ENCODE data around the gene DCP1B.

The DCP1B gene

DNA sequence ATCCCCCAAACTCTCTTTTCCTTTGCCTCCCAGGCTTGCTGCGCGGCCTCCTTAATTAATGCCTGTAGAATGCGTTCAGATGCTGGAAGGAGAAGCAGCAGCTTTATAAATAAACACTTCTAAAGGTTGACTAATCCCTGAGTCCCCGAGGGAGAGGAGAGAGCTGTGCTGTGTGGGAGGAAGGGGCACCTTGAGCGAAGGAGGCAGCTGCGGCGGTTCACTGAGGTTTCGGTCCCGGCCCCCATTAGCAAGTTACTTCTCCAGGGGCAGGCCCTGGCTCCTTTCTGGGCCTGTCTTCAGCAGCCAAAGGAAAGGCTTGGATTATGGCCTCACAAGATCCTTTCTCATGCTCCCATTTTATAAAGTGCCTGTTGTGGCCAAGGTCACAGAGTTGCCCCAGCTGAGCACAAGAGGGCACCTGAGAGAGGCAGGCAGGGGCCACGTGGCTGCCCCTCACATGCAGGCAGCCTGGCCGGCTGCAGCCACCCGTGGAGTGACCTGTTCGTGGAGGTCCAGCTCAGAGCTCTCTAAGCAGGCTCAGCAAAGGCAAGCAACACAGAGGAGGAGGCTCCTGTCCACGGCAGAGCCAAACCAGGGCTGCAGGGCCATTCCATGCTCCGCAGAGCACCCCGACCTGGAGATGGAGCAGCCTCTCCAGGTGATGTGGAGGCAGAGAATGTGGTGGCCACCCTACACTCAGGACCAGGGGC, 70.8 kb downstream of the DCP1B start:
- DNase-seq: no peak

DNA sequence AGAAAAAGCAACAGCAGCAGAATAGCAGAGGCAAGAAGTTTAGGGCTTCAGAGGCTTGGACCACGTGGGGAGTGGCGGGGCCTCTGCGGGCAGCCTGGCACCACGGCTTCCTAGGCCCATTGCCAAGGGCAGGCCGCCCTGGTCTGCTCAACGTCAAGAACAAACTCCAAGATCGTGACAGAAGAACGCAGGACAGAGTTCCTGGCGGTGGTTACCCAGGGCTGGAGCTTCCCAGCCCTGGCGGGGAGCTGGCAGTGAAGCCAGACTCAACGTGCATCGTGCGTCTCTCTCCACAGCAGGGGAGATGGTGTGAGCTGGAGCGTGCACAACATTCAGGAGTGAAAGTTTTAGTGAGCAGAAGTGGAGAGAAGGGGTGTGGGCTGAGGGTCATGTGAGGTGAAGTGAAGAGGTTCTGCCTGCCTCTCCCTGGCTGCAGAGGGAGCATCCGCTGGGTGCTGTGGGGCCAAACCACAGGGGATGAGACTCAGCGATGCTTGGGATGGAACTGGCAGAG, 71.9 kb downstream of the DCP1B start:
- no peak for DNase-seq

DNA sequence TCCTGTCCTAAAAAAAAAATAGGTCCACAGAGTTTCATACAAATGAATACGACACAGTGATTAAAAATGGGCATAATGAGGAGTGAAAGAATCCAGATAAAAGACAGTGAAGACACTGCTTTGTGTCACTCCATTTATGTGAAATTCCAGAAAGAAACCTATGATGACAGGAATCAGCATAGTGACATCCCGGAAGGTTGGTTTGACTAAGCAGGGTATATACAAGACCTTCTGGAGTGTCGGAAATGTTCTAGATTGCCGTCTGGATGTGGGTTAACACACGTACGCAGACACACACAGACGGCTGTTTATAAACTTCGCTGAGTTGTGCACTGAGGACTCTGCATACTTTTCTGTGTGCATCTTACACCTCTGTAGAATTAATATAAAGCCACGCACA, 72.6 kb downstream of the DCP1B start:
- no peak for DNase-seq

DNA sequence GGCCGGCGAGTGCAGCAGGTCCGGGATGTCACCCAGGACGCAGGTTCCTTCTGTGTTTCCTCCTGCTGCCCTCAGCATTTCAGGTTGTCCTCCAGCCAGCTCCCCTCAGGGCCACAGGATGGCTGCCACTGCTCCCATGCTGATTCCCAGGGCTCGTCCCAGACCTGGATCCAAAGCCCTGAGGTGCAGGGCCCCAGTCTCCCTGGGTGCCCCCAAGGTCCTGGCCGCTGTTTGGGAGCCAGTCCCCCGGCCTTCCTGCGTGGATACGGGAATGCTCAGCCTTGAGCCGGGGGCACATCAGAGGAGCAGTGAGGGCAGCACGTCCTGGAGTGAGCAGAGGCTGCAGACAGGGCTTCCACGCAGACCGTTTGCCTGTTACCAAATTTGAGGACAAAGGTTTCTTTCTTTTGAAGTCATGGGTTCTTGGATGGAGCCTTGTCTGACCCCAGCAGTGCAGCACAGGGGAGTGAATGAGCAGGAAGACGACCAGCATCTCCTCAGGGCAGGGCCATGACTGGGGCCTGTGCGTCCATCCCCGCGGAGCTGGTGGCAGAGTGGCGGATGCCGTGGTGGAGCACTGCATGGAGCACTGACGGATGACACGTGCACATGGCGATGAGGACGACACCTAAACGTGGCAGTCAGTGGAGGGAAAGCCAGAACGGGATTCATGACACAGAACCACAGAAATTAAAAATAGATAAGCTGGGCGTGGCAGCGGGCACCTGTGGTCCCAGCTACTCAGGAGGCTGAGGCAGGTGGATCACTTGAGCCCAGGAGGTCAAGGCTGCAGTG, 73.3 kb downstream of the DCP1B start:
- DNase-seq: no peak

DNA sequence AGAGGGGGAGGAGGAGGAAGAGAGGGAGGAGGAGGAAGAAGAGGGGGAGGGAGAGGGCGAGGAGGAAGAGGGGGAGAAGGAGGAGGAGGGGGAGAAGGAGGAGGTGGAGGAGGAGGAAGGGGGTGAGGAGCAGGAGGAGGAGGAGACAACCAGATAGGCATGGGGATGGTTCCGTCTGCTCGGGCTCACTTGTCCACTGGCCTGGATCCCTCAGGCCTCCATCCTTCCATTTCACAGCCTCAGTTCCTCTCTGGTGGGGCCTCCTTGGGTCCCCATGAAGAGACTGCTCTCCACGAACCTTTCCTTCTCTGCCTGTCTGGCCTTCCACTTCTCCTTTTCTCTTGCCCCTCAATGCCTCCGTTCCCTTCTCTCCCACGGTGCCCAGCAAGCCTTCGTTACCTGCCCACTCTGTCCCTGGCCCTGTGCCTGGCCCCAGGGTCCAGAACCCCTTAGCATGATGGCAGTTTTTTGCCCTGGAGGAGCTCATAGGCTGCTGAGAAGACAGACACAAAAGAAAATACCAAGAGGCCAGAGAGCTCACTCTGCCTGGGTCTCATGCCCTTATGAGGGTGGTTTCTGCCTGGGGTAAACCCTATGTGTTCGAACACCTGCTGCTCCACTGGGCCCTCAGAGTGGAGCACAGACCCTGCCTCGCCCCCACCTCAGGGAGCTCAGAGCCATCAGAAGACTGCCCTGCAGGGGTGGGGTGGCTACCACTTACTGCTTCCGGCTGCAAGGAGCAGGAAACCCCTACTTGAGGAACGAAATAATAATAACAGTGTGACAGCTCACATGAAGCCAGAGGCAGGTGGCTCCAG, 74.1 kb downstream of the DCP1B start:
- no peak for DNase-seq

DNA sequence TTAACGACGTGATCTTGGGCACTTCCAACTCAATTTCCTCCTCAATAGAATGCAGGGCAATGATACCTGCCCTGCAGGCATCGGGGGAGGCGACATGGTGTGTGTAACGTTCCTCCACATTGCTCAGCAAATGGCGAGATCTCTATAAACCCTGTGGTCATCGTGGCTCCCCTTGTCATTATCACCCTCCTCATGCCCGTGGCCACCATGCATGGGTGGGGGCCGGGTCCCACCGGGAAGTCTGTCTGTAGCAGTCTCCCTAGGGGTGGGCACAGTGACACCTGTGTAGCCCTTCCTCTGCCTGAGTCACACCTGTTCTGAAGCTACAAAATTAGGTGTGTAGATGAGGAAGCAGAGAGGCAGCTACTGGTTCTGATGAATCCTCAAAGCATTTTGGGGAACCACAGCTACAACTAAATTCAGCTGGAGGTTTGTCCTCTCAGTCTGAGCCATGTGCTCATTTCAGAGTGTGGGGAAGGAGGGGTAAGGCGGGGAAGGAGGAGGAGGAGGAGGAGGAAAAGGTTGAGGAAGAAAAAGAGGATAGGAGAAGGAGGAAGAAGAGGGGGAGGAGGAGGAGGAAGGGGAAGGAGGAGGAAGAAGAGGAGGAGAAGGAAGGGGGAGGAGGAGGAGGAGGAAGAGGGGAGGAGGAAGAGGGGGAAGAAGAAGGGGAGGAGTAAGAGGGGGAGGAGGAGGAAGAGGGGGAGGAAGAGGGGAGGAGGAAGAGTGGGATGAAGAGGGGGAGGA, 74.8 kb downstream of the DCP1B start:
- no peak for DNase-seq

DNA sequence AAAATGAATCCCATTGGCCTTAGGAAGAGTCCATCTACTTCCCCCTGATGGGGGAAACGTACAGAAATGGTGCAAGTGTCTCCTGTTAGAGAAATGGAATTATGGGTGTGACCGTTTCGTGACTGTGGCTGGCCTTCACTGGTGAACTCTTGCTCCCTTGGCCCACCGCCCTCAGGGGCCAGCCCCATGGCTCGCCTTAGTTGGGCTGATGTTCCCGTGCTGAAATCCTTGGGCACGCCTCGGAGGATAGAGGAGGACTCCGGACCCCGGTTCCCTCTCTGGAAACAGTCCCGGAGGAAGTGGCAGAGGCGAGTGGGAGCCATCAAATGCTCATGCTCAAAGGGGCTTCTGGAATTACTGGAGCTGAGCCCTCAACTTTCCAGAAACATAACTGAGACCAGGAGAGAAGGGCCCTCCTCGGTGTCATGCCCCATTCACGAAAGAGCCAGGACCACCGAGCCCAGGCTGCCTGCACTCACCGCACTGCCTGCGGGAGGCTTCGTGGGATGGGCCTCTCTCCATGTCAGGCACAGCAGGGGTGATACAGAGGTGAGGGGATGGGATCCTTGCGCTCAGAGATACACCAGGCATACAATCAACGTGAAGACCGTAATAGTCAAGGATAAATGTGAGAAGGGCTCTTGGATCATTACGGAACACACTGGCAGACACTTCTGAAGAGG, 75.7 kb downstream of the DCP1B start:
- no peak for DNase-seq

DNA sequence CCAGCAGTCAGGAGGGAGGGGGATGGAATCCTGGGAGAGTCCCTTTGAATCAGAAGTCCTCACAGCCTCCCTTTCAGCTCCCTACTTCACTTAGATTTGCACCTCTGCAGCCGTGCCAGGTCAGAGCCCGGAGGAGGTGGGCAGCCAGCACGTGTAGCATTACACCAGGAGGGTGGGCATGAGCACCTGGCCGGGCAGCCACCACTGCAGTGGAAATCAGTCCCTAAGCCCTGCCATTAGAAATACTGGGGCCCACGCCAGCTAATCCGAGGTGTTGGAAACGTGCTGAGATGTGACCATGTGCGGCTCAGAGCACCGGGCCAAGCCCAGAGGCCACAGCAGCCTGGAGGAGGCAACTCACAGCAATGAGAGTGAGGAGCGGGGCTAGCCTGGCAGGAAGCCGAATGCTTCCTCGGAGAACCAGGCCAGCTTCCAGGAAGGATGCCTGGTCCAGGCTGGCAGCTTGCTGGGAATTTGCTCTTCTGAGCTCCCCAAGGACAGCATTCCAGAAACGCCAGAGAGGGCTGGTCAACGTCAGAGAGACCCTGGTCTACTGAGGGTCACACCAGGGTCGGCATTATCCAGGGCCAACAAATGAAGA, 76.4 kb downstream of the DCP1B start:
- no peak for DNase-seq

DNA sequence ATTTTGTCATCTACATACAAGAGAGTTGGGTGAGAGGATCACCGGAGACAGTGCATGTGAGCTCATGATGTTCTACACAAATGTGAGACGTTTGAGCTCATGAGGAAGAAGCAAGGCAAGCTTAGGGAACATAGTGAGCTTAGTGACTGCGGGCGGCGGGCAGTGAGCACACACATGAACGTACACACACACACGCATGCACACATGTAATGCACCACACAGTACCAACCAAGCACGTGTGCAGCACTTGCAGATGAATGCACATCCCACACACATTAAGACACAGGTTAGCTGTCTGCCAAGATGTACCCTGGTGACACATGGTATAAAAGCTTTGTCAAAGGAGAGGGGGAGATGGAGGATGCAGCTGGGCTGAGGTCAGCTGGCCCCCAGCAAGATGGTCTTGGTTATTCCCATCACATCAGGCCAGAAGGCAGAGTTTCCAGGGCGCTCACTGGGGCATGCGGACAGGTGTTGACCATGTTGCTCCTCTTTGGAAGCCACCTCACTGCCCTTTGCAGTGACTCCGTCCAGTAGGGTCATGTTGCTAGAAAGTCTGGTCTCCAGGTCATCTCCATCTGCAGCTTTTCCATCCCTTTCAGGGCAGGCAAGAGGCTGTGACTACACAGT, 77.1 kb downstream of the DCP1B start:
- no peak for DNase-seq

DNA sequence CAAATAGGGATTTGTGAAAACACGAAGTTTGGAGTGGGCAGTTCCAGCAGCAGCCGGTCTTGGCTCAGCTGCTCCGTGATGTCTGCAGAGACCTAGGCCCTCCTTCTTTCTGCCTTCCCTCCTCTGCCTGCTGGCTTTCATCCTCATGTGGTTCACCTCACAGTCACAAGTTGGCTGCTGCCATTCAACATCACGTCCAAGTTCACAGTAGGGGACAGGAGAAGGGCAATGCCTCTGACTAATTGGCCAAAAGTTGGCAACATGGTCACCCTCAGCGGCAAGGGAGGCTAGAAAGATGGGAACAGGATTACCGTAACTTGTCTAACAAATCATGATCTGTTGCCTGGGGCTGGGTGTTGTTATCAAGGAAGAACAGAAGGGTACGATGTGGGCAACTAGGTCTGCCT, 78.0 kb downstream of the DCP1B start:
- no peak for DNase-seq

DNA sequence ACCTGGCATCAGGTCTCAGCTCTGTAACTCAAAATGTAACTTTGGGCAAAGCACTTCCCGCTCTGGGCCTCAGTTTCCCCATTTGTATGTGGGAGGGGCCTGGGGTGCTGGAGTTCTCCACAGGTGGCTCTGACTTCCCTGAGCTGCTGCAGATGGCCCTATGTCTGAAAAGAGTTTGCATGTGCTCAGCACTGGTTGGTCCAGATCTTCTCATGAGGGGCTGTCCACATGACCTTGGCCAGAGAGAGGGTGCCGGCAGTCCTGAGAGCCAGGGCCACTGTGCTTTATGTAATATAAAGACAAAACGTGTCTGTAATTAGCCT, 78.6 kb downstream of the DCP1B start:
- DNase-seq: no peak

DNA sequence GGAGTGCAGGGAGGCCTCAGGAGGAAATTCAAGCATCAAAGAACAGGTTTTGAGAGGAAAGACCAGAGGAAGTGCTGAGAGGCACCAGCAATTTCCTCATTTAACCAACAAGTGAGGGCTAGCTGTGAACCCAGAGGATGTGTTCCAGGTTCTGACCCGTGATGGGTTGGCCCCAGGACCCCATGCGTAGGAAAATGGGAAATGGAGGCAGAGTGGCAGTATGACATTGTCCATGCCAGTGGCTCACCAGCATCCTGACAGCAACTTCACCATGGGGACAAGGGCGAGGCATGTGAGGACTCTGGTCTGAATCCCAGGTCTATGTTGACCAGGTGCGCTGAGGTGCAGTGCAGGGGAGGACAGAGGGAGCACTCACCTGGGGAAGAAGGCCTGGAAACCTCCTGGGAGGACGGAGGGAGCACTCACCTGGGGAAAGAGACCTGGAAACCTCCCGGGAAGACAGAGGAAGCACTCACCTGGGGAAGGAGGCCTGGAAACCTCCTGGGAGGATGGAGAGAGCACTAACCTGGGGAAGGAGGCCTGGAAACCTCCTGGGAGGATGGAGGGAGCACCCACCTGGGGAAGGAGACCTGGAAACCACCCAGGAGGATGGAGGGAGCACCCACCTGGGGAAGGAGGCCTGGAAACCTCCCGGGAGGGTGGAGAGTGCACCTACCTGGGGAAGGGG, 79.1 kb downstream of the DCP1B start:
- DNase-seq: no peak

DNA sequence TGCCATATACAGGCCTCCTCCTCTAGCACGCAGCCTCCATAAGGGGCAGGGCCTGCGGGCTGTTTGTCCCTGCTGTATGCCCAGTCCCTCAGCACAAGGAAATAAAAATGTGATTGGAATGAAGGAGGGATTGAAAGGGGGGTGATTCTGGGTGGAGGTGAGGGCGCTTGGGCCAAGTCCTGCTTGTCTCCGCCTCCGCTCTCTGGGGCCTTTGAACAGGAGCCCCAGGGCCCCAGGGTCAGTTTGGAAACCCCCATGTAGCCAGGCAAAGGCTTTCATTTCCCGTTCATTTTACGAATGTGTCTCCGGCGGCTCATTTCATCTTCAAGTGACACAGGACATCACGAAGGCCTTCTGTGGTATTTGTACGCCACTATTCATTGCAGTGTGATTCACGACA, 81.3 kb downstream of the DCP1B start:
- no peak for DNase-seq

DNA sequence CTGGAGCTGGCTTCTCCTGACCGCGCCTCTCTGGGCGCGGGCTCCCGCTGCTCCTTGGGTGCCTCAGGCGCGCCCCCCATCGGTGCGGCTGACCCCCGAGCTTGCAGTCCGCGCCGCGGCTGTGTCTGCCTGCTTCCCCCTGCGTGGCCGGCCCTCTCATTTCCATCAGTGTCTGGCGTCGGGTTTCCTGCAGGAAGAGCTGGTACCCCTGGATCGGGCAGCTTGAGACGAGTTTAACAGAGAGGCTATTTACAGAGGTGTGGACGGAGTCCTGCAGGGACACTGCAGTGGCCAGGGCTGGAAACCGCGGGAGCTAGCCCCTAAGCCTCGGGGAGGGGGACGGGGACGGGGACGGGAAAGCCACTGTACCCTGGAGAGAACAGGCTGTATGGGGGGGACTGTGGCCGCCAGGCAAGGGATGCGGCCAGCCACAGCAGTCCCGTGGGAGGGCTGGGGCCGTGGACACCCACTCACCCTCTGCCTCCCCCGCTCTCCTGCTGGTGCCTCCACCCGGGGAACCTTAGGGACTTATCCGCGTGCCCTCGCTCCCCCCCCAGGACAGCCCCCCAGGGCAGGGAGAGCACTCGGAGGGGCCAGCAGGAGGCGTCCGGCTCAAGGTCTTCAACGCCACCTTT, 82.1 kb downstream of the DCP1B start:
- peak; percentile 23 for DNase-seq

DNA sequence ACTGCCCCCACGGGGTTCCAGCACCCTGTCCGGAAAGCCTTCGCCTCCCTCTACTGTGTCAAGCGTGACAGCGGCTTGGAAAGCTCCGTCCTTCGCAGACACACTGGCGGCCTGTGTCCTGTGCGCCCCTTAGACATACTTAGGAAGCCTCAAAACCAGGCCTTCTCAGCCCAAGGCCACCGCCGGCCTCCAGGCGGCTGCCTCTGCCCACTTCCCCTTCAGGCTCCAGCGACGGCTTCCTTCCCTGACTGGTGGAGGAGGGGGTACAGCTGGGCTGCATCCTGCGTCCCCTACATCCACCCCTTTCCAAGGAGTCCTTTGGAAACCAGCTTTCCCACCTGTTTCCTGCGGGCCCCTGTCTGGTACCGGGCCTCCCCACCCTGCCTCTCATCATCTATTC, 83.3 kb downstream of the DCP1B start:
- no peak for DNase-seq

DNA sequence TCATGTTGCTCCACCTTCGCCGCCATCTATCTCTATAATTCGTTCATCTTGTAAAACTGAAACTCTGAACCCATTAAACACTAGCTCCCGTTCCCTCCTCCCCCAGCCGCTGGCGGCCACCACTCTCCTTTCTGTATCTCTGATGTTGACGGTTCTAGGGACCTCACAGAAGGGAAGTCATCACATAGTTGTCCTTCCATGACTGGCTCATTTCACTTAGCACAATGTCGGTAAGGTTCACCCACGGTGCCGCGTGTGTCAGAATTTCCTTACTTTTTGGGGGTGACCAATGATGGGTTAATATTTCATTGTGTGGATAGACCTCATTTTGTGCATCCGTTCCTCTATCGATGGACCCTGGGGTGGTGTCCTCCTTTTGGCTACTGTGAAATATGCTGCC, 83.8 kb downstream of the DCP1B start:
- DNase-seq: no peak

DNA sequence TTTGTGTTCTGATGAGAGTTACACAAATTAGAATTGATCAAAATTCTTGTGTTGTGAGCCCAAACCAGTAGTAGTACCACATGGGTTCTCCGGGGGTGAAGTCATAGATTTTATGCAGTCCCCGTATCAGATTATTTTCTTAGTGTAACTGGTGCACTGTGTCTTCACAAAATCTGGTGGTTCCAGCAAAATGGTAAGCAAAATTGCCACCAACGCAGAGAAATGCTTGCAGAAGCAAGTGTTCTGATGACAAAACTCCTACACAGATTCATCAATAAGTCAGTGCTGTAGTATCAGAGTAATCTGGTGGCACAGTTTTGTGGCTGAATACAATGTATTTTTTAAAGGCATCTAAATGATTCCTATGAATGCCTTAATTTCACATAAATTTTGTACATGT, 84.5 kb downstream of the DCP1B start:
- DNase-seq: no peak

DNA sequence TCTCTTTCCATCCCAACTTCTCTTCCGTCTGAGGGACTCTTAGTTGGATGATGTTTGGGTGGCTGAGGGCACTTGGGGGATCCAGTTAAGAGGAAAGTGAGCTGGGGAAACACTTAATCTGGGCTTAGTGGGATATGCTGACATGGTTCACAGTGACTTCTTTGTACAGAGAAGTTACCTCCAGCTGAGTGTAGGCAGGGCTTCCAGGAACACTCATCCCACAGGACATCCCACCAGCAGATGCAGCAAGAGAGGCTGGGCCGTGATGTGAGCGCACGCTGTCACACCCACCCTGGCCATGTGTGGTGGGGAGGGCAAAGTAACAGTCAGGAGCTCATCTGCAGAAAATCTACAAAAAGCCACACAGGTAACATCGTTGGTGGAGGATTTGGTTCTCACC, 85.0 kb downstream of the DCP1B start:
- DNase-seq: no peak

DNA sequence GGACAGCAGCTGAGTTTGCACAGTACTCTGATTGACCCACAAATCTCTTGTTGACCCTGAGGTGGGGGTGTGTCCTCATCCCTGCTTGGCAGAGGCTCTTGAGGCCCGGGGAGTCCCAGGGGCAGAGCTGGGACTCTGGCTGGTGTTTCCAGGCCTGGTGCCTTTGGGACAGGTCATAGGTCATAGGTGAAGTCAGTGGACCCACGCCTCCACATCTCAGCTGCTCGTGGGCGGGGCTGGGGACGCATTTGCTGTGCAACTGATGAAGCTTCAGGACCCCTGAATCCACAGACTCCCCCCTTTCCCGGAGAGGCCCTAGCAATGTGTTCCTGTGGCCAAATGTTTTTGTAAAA, 85.4 kb downstream of the DCP1B start:
- DNase-seq: no peak

DNA sequence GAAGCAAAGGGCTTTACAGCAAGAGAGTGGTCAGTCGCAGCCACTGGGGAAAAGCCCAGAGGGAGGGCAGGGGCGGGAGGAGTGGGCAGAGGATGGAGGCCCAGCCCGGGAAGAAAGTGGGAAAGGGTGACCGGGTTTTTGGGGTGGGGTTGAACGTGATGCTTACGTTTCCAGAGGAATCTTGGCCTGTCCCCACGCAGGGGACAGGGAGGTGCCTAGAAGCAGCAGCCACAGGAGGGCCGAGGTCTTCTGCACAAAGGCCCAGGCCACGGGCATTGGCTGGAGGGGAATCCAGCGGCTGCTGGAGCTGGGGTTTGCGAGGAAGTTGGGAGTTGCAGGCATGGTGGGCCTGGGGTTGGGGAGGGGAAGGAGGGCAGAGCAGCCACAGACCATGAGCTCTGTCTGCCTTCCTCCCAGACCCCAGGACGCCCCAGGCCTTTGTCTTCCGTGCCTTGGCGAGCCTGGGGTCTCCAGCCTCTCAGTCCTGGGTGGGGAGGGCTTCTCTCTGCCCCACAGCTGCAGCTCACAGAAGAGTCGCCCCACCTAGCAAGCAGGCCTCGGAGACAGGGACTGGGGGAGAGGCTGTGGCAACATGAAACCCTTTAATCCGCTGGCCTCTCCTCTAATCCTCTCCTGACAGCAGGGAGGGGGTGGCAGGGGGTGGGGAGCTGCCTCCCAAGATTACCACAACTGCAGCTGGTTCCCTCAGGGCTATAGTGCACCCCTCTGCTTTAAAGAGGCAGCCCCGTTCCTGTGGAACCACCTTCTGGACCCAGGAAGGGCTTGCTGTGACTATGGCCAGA, 86.0 kb downstream of the DCP1B start, which contains the start of gene CACNA2D4:
Gene CACNA2D4 (minus strand): TSS at position 572 of the 803 bp plus-strand sequence. CDS start 179 bp downstream, at position 393.
- no peak for DNase-seq

Measured in NCI-H146 (cell line).